PC-9 (cell line): ENCODE data around the gene ITPKC.

Experiments used
- EZH2 ChIP-seq: fragments of 200-600 bp; sonication (generic); IDR thresholded peaks from 2 replicates; pipeline ENCODE4 v1.8.0; 2017; ENCODE audit warnings: antibody characterized with exemption, low read depth
- TF ChIP-seq, protein P1 (sequence below): fragments of 200-600 bp; sonication (generic); conservative IDR thresholded peaks from 2 replicates; pipeline ENCODE4 v1.6.1; 2017; ENCODE audit warnings: mixed run types, antibody characterized with exemption, mild to moderate bottlenecking, moderate library complexity

DNA sequence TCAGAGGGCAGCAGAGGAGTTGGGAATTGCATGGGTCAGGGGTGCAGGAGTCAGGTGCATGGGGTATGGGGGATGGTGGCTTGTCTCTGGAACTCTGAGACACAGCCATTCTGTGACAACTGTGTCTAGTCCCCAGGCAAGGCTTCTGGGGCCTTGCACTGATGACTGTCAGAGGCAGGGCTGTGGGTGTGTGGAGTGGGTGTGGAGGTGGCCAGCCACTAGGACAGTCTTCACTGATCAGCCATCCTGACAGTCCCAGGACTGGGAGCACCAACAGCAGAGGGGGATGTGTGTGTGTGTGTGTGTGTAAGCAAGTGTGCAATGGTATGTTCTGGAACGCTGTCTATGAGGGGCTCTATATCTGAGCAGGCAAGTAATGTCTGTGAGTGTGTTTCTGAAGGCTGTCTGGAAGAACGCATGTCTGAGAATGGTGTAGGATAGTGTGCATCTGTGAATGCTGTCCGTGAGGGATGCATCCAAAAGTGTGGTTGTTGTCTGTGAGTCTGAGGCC lies 31.8 kb upstream of the ITPKC start:
- TF ChIP-seq, protein P1, sequence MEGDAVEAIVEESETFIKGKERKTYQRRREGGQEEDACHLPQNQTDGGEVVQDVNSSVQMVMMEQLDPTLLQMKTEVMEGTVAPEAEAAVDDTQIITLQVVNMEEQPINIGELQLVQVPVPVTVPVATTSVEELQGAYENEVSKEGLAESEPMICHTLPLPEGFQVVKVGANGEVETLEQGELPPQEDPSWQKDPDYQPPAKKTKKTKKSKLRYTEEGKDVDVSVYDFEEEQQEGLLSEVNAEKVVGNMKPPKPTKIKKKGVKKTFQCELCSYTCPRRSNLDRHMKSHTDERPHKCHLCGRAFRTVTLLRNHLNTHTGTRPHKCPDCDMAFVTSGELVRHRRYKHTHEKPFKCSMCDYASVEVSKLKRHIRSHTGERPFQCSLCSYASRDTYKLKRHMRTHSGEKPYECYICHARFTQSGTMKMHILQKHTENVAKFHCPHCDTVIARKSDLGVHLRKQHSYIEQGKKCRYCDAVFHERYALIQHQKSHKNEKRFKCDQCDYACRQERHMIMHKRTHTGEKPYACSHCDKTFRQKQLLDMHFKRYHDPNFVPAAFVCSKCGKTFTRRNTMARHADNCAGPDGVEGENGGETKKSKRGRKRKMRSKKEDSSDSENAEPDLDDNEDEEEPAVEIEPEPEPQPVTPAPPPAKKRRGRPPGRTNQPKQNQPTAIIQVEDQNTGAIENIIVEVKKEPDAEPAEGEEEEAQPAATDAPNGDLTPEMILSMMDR = no peak
- TF ChIP-seq EZH2 = no peak
